ENCODE data around the gene IBTK. TPM values are rescaled to one million over a fixed set of nuclear protein-coding genes. Genes with fewer than 3 reads are reported as not detected.
A peak's percentile ranks its signal among the peaks of the same experiment; 100 is the strongest.

The IBTK gene
- total and polyA plus RNA-seq, 2 of the 4 experiments (the other 2 are of a cell fraction), result 9.7 to 45.0 TPM

DNA sequence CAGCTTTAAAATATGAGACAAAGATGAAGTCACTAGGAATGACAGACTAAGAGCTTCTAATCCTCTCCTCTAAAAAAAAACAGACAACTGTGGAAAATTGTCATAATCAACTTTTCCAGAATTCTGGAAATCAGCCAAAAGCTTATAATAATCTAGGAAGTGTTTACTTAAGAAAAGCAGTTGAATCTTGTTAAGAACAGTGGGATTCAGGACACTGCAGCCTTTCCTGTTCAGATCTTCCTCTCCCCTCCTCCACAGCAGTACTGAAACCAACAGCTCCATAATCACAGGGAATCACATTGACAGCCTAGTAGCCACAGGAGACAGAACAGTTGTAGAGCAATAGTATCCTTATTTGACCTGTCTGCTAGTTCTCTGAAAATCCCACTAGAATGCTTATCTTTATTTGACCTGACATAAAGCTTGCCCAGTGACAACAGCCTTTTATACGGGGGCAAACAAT is 41.6 kb downstream of the IBTK start:
- in situ Hi-C loops (cut with MboI; ENCODE audit: low sequenced_read_pairs) (no loop called here), intact Hi-C loops (cut with micrococcal nuclease) (no loop called here), dilution Hi-C loops (cut with HindIII; ENCODE audit: low sequenced_read_pairs, unreplicated experiment) (no loop called here)
- Histone ChIP-seq H3K23ac (ENCODE audit: low read depth, low read length) (peak overlapping the region; percentile 48; the same call in 1 of the 2 replicates), H4K91ac (ENCODE audit: insufficient read depth, low read depth, low read length) (no peak overlapping the region), H3K9me1 (ENCODE audit: insufficient read depth, low read length) (0 out of 2 replicates have a peak, but pooled peaks cover 2% of the 10 kb centered on the region), H3K9ac (ENCODE audit: low read depth, low read length) (no peak overlapping the region), H2AFZ (replicated peaks; ENCODE audit: low read length, poor library complexity) (no peak overlapping the region), H4K8ac (ENCODE audit: low read depth in 2 of 2, low read length in 2 of 2) (no peak overlapping the region), H3K4ac (ENCODE audit: low read depth, low read length) (no peak overlapping the region), H3K9me3 (ENCODE audit: control insufficient read depth, insufficient read depth, low read length) (no peaks in the 10 kb centered on the region), H3K14ac (replicated peaks; ENCODE audit: low read depth, low read length) (no peak overlapping the region), H3K79me1 (ENCODE audit: low read depth in 1 of 2, low read length in 2 of 2) (peaks cover 0 to 13% of the 10 kb centered on the region in 2 experiments; a peak in 2 of 4 replicates), H3K4me1 (ENCODE audit: control insufficient read depth, insufficient read depth, low read length) (0 out of 2 replicates have a peak, but pooled peaks cover 2% of the 10 kb centered on the region), H4K20me1 (ENCODE audit: insufficient read depth, low read length) (no peaks in the 10 kb centered on the region), H2BK120ac (ENCODE audit: low read depth, low read length) (no peak overlapping the region), H3K27ac (ENCODE audit: insufficient read depth, low read length) (no peak overlapping the region), H3K27me3 (ENCODE audit: control insufficient read depth, insufficient read depth, low read length) (no peaks in the 10 kb centered on the region), H2AK9ac (replicated peaks; ENCODE audit: low read depth, low read length, poor library complexity) (no peak overlapping the region), H2BK20ac (ENCODE audit: low read depth, low read length) (no peak overlapping the region), H3K36me3 (ENCODE audit: control insufficient read depth, insufficient read depth, low read length) (peaks cover 22% of the 10 kb centered on the region), H3K18ac (ENCODE audit: low read depth, low read length) (no peak overlapping the region), H2BK15ac (ENCODE audit: low read depth, low read length) (no peak overlapping the region), H4K5ac (ENCODE audit: low read depth, low read length) (no peak overlapping the region; the same call in 1 of the 2 replicates), H3K4me3 (ENCODE audit: insufficient read depth, low read depth, low read length) (no peak overlapping the region), H3K56ac (ENCODE audit: extremely low read depth, insufficient read depth, low read length) (no peak overlapping the region), H3K4me2 (ENCODE audit: low read depth, low read length) (peak overlapping the region; percentile 31; the same call in 1 of the 2 replicates), H2AK5ac (ENCODE audit: low read depth, low read length) (no peak overlapping the region), H2BK5ac (ENCODE audit: low read depth, low read length, poor library complexity, severe bottlenecking) (no peak overlapping the region)
- WGBS, 2 experiments (ENCODE audit: extremely low coverage in 2 of 2, insufficient read length in 1 of 2), result no CpG with 5 or more reads among the region's 1 CpG
- ATAC-seq (ENCODE audit: low read depth), result peak; percentile 68
- ChIA-PET POLR2A (ENCODE audit: unreplicated experiment) (no interaction called here), CTCF (interaction anchor here (1.0 kb wide), 1 partner anchor 254 kb away, joined by 3 read pairs; no protein-coding TSS in a partner anchor)
- DNase-seq, result peak; percentile 15
- BruUV-seq (replicated peaks), result no TSS peak
- TF ChIP-seq MAFK (IDR thresholded peaks at IDR 0.05; ENCODE audit: low read depth, low read length), result no peak
- TF ChIP-seq, protein P1, sequence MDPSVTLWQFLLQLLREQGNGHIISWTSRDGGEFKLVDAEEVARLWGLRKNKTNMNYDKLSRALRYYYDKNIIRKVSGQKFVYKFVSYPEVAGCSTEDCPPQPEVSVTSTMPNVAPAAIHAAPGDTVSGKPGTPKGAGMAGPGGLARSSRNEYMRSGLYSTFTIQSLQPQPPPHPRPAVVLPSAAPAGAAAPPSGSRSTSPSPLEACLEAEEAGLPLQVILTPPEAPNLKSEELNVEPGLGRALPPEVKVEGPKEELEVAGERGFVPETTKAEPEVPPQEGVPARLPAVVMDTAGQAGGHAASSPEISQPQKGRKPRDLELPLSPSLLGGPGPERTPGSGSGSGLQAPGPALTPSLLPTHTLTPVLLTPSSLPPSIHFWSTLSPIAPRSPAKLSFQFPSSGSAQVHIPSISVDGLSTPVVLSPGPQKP (IDR thresholded peaks at IDR 0.05; ENCODE audit: borderline replicate concordance, low read depth, low read length), result no peak
- TF ChIP-seq, protein P2, sequence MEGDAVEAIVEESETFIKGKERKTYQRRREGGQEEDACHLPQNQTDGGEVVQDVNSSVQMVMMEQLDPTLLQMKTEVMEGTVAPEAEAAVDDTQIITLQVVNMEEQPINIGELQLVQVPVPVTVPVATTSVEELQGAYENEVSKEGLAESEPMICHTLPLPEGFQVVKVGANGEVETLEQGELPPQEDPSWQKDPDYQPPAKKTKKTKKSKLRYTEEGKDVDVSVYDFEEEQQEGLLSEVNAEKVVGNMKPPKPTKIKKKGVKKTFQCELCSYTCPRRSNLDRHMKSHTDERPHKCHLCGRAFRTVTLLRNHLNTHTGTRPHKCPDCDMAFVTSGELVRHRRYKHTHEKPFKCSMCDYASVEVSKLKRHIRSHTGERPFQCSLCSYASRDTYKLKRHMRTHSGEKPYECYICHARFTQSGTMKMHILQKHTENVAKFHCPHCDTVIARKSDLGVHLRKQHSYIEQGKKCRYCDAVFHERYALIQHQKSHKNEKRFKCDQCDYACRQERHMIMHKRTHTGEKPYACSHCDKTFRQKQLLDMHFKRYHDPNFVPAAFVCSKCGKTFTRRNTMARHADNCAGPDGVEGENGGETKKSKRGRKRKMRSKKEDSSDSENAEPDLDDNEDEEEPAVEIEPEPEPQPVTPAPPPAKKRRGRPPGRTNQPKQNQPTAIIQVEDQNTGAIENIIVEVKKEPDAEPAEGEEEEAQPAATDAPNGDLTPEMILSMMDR (conservative IDR thresholded peaks at IDR 0.05; ENCODE audit: low read depth, low read length), result no peak
- no peak for TF ChIP-seq CHD1 (IDR thresholded peaks at IDR 0.05; ENCODE audit: low read depth, low read length)
- no peak for TF ChIP-seq RFX5 (IDR thresholded peaks at IDR 0.05; ENCODE audit: low read depth, low read length)
- TF ChIP-seq SMC3 (IDR thresholded peaks at IDR 0.05; ENCODE audit: low read depth, low read length), result no peak
- no peak for TF ChIP-seq BHLHE40 (IDR thresholded peaks at IDR 0.05; ENCODE audit: low read depth, low read length)
- TF ChIP-seq MAZ (IDR thresholded peaks at IDR 0.05; ENCODE audit: borderline replicate concordance, low read depth, low read length), result no peak
- TF ChIP-seq MXI1 (IDR thresholded peaks at IDR 0.05; ENCODE audit: borderline replicate concordance, low read depth, low read length), result no peak
- TF ChIP-seq RCOR1 (IDR thresholded peaks at IDR 0.05; ENCODE audit: insufficient replicate concordance, low read length), result no peak
- TF ChIP-seq NFE2L2 (IDR thresholded peaks at IDR 0.05; ENCODE audit: low read depth, low read length), result no peak
- TF ChIP-seq FOS (IDR thresholded peaks at IDR 0.05; ENCODE audit: low read depth, low read length), result no peak
- TF ChIP-seq CEBPB (IDR thresholded peaks at IDR 0.05; ENCODE audit: low read depth, low read length), result no peak

Measured in IMR-90 (cell line).